Activated T-helper 1 cell treated with anti-CD3 and anti-CD28 coated beads, Interleukin-12 subunit alpha, Interleukin-12 subunit beta, Interleukin-2, Interleukin-4 antibody, amounts not matched to agents 30 ng/mL and 10 ng/mL and 1 ng/mL, durations not matched to agents 14 hours and 24 hours and 36 hours (primary cell): ENCODE data around the gene NGRN. TPM values are rescaled to one million over a fixed set of nuclear protein-coding genes. Genes with fewer than 3 reads are reported as not detected.
"Not testable (repeated sequence)": the region's sequence is repeated elsewhere in the genome, so short reads cannot be mapped to it uniquely, and the experiment has no call there.

Experiments used
- DNase-seq: peaks from one replicate; pipeline ENCODE4 v3.0.0; 2021; ENCODE audit warnings: low spot score
- H3K27ac Mint-ChIP-seq: one replicate; pipeline ENCODE4 v1.8.0; 2021; ENCODE audit warnings: mild to moderate bottlenecking, mixed read lengths
- H3K27me3 Mint-ChIP-seq: one replicate; pipeline ENCODE4 v1.8.0; 2022; ENCODE audit warnings: mild to moderate bottlenecking, moderate library complexity, mixed read lengths; ENCODE audit not compliant: insufficient read depth
- H3K36me3 Mint-ChIP-seq: one replicate; pipeline ENCODE4 v1.8.0; 2021; ENCODE audit warnings: low read depth, mixed read lengths
- H3K4me1 Mint-ChIP-seq: one replicate; pipeline ENCODE4 v1.8.0; 2021; ENCODE audit warnings: low read depth, mixed read lengths
- H3K4me3 Mint-ChIP-seq: one replicate; pipeline ENCODE4 v1.8.0; 2021; ENCODE audit warnings: mild to moderate bottlenecking, moderate library complexity, mixed read lengths
- H3K9me3 Mint-ChIP-seq: one replicate; pipeline ENCODE4 v1.8.0; 2021; ENCODE audit warnings: mixed read lengths
- intact Hi-C: fragments of 100-400 bp; cut with micrococcal nuclease; formaldehyde crosslinking; loops from one replicate; pipeline ENCODE4 v1.15.1; 2024
- total RNA-seq: library from RNA; stranded (reverse); gene quantifications from 2 replicates; pipeline ENCODE4 v1.2.3, GENCODE V29; 2022

The NGRN gene
- total RNA-seq, 1 donor from 2014 or later: 39.0 TPM

DNA sequence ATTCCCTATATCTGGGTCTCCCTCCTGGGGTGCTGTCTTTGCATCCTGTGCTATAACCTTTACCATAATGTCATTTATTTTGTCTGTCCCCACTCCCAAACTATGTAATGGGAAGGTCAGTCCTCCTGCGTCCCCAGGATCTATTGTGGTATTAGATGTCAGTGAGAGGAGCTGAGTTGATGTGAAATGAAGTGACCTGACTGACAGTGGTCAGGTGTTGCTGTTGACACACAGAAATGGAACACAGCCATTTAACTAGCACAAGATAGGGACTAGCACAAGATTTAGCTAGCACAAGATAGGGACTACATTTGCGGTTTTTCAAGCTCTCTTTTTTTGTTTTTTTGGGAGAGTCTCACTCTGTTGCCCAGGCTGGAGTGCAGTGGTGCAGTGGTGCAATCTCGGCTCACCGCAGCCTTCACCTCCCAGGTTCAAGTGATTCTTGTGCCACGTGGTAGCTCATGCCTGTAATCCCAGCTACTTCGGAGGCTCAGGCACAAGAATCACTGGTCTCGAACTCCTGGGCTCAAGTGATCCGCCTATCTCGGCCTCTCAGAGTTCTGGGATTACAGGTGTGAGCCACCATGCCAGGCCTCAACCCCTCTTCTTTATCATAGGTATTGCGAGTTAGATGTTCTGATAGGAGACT lies 5.2 kb downstream of the NGRN start:
- no peaks in the 10 kb centered on the region for H3K9me3 Mint-ChIP-seq
- H3K36me3 Mint-ChIP-seq: peaks cover 49% of the 10 kb centered on the region
- intact Hi-C loops: no loop called here
- DNase-seq: no peak
- peaks cover 50% of the 10 kb centered on the region for H3K4me1 Mint-ChIP-seq
- H3K27me3 Mint-ChIP-seq: no peaks in the 10 kb centered on the region
- no peak overlapping the region for H3K4me3 Mint-ChIP-seq
- peak overlapping the region; percentile 5 for H3K27ac Mint-ChIP-seq

DNA sequence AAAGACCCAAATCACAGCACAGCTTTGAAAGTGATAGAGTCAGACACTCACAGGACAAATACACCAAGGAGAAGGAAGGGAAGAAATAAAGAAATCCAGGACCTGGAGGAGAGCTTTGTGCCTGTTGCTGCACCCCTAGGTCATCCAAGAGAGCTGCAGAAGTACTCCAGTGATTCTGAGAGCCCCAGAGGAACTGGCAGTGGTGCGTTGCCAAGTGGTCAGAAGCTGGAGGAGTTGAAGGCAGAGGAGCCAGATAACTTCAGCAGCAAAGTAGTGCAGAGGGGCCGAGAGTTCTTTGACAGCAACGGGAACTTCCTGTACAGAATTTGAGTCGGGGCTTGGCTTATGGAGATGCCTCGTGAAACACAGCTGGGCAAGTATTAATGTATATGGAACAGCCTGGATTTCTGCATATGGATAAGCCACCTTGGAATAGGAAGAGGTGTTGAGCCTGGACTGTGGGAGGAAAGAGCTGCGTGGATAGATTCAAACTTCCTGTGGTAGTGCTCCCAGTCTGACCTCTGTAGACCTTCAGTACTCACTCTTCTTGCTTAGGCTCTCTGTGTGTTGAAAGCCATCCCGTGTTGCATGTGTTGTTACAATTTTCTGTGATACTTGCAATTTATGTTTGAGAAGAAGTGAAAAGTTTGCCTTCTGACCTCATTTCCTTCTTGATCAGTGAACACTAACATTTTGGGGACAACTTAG lies 6.1 kb downstream of the NGRN start:
- H3K36me3 Mint-ChIP-seq: peaks cover 50% of the 10 kb centered on the region
- H3K27ac Mint-ChIP-seq: peak overlapping the region; percentile 50
- DNase-seq: no peak
- H3K9me3 Mint-ChIP-seq: no peaks in the 10 kb centered on the region
- peaks cover 50% of the 10 kb centered on the region for H3K4me1 Mint-ChIP-seq
- no peak overlapping the region for H3K4me3 Mint-ChIP-seq
- intact Hi-C loops: no loop called here
- H3K27me3 Mint-ChIP-seq: no peaks in the 10 kb centered on the region

DNA sequence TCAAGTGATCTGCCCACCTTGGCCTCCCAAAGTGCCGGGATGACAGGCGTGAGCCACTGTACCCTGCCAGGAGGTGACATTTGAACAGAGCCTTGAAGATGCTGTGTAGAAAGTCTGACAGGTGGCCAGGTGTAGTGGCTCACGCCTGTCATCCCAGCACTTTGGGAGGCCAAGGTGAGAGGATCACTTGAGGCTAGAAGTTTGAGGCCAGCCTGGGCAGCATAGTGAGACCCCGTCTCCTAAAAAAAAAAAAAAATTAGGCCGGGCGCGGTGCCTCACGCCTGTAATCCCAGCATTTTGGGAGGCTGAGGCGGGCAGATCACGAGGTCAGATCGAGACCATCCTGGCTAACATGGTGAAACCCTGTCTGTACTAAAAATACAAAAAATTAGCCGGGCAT lies 13.0 kb downstream of the NGRN start:
- intact Hi-C loops, H3K36me3 Mint-ChIP-seq, H3K9me3 Mint-ChIP-seq, H3K27ac Mint-ChIP-seq, DNase-seq, H3K27me3 Mint-ChIP-seq, H3K4me1 Mint-ChIP-seq, H3K4me3 Mint-ChIP-seq: not testable (repeated sequence)

DNA sequence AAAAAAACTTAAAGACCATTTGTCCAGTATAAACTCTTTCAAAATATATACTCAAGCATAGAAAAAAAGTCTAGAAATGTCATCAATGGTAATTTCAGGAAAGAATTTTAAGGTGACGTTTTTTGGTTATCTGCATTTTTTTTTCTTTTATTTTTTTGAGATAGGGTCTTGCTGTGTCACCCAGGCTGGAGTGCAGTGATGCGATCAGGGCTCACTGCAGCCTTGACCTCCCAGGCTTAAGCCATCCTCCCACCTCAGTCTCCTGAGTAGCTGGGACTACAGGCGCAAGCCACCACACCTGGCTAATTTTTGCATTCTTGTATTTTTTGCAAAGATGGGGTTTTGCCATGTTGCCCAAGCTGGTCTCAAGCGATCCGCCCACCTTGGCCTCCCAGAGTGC lies 15.3 kb downstream of the NGRN start:
- H3K4me1 Mint-ChIP-seq, intact Hi-C loops, H3K36me3 Mint-ChIP-seq, H3K4me3 Mint-ChIP-seq, H3K27me3 Mint-ChIP-seq, H3K27ac Mint-ChIP-seq, DNase-seq, H3K9me3 Mint-ChIP-seq: not testable (repeated sequence)

DNA sequence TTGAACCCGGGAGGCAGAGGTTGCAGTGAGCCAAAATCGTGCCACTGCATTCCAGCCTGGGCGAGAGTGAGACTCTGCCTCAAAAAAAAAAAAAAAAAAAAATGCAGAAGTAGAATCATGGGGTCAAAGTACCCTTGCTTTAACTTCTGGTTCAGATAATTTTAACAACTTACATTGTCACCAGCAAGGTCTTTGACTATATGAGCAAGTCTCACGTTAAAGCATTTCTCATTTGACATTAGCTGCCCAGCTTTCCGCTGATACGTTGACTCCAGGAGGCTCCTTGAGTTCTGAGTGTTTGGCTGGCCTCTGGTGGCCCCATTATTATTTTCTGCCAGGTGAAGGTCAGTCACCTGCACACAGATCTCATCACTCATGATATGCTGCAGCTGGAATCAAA lies 16.2 kb downstream of the NGRN start:
- intact Hi-C loops, H3K27ac Mint-ChIP-seq, H3K9me3 Mint-ChIP-seq, H3K27me3 Mint-ChIP-seq, H3K4me3 Mint-ChIP-seq, DNase-seq, H3K36me3 Mint-ChIP-seq, H3K4me1 Mint-ChIP-seq: not testable (repeated sequence)

DNA sequence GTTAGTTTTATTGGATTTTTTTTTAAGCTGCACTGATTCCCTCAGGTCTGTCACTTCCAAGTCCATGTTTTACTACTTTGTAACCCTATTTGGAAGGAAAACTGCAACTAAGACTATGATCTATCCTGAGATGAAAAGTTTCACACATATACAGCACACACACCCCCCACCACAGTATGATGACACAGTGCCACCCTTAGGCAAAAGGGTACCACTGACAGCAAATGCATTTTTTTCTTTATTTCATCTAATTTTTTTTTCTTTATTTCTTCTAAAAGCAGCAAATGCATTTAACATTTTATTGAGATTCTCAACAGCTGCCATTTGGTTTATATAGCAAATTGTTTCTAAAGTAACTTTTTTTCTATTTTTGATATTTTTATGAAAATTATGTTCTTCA lies 21.2 kb downstream of the NGRN start:
- Mint-ChIP-seq H3K27ac (no peak overlapping the region), H3K4me3 (no peak overlapping the region), H3K36me3 (no peaks in the 10 kb centered on the region), H3K4me1 (no peaks in the 10 kb centered on the region), H3K27me3 (peaks cover 4% of the 10 kb centered on the region), H3K9me3 (no peaks in the 10 kb centered on the region)
- intact Hi-C loops: no loop called here
- DNase-seq: peak; percentile 9

DNA sequence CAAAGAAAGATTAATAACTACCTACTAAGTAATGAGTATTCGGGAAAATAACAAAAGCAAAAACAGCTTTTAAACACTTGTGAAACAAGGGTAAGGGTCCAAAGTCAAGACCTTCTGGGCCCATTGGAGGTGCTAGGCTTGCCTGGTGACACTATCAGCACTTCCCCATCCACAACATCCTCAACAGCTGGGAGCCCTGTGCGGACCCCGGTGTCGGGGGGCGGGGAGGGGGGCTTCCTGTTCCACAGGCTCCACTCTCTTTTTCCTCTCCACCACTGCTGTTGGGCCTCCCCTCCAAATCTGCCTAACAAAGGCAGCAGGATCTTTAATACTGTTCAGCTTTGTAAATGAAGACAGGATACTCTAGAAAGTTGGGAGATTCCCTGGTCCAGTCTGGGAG lies 21.6 kb downstream of the NGRN start:
- Mint-ChIP-seq H3K4me1 (no peaks in the 10 kb centered on the region), H3K27ac (no peak overlapping the region), H3K4me3 (no peak overlapping the region), H3K36me3 (no peaks in the 10 kb centered on the region), H3K27me3 (peaks cover 4% of the 10 kb centered on the region), H3K9me3 (no peaks in the 10 kb centered on the region)
- intact Hi-C loops: no loop called here
- DNase-seq: no peak

DNA sequence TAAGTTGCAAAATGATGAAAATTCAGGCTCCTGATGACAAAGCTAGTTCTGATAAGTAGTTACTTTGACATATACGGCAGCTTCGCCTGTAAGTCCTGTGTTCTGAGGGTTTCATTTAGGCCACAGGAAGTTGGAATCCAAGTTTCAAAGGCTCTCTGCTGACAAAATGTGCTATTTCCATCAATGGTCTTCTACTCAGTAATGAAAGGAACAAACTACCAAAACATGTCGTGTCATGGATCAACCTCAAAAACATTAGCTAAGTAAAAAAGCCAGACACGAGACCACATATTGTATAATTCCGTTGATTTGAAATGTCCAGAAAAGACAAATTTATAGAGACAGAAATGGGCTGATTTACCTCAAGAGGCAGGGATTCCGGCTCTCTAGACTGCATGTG lies 22.5 kb downstream of the NGRN start:
- Mint-ChIP-seq H3K36me3 (no peaks in the 10 kb centered on the region), H3K4me1 (no peaks in the 10 kb centered on the region), H3K4me3 (no peak overlapping the region), H3K27me3 (peaks cover 2% of the 10 kb centered on the region), H3K27ac (no peak overlapping the region), H3K9me3 (no peaks in the 10 kb centered on the region)
- DNase-seq: no peak
- intact Hi-C loops: no loop called here

DNA sequence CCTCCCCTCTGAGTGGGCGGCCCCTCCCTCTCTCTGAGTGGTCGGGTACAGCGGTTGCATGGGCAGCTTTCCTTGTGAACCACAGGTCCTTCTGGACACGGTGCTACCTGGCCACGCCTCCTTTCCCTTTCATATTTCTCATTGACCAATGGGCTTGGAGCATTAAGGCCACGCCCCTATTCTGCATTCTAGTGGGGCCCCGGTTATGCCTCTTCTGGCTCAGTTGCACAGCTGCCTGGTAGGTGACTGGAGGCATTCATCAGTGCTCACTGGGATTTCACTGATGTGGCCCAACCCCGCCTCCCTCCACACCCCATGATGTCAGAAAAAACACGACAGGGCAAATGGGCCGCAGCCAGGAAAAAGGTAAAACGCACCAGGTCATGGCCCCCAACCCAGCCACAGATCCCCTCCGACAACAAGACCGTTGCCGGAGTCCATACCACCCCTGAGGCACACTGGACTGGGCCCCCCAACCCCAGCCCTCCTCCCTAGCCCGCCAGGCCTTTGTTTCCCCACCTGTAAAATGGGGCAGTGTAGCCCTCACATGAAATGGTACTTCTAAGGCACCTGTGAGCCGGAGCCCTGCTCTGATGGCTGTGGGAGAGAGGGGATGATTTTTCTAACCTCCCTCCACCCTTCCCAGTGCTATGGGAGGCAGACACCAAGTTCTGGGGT lies 26.3 kb downstream of the NGRN start:
- no peak for DNase-seq
- Mint-ChIP-seq H3K4me1 (peaks cover 6% of the 10 kb centered on the region), H3K27ac (no peak overlapping the region), H3K9me3 (no peaks in the 10 kb centered on the region), H3K27me3 (peaks cover 19% of the 10 kb centered on the region), H3K36me3 (no peaks in the 10 kb centered on the region), H3K4me3 (no peak overlapping the region)
- intact Hi-C loops: loop anchor here (2.0 kb wide), 1 partner anchor 15 kb away; no protein-coding TSS in a partner anchor

DNA sequence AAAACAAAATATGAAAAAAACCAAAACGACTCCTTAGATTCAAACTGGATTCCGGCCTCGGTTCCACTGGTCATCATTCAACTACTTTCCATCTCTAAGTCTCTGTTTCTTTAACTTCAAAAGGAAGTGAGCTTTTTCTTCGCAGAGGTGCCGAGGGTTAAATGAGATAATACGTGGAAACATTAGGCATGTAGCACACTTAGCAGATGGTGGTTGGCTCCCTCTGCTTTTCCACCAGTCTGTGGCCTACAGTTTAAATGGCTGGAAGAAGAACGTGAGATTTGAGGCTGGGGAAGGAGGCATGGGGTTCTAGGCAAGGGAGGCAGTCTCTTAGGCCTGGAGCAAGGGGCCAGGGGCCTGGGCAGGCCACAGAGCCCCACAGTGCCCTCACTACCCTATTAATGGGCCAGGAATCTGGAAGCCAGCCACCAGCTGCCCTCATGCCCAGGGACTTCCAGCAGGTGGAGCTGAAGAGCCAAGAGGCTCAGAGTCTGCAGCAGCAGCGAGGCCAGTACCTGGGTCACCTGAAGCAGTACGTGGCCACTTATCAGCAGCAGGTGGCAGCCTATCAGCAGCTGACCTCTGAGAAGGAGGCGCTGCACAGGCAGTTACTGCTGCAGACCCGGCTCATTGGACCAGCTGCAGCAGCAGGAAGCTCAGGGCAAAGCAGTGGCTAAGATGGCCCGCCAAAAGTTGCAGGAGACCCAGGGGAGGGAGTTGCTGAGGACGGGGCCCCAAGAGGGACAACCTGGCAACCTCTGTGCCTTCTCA lies 27.8 kb downstream of the NGRN start:
- not testable (repeated sequence) for H3K4me3 Mint-ChIP-seq, H3K9me3 Mint-ChIP-seq, H3K4me1 Mint-ChIP-seq, H3K27ac Mint-ChIP-seq, H3K36me3 Mint-ChIP-seq
- H3K27me3 Mint-ChIP-seq: peaks cover 19% of the 10 kb centered on the region
- intact Hi-C loops: loop anchor here (1.0 to 2.0 kb wide), 3 partner anchors 8 to 189 kb away; no protein-coding TSS in a partner anchor
- DNase-seq: peak; percentile 58

DNA sequence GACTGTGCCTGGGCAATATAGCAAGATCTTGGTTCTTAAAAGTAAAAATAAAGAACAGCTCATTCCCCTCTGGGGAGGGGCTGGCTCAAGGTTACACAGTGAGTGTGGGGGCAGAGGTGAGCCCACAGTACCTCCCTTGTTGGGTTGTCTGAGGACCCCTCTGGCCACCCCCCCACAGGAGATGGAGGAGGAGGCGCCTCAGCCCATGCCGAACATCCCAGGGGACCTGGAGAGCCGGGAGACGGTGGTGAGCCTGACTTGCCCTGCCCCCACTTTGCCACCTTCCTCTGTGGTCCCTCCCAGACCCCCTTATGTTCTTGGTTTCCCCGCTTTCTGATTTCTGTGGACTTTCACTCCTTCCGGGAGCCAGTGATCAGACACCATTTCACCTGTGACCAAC lies 28.7 kb downstream of the NGRN start:
- intact Hi-C loops: no loop called here

DNA sequence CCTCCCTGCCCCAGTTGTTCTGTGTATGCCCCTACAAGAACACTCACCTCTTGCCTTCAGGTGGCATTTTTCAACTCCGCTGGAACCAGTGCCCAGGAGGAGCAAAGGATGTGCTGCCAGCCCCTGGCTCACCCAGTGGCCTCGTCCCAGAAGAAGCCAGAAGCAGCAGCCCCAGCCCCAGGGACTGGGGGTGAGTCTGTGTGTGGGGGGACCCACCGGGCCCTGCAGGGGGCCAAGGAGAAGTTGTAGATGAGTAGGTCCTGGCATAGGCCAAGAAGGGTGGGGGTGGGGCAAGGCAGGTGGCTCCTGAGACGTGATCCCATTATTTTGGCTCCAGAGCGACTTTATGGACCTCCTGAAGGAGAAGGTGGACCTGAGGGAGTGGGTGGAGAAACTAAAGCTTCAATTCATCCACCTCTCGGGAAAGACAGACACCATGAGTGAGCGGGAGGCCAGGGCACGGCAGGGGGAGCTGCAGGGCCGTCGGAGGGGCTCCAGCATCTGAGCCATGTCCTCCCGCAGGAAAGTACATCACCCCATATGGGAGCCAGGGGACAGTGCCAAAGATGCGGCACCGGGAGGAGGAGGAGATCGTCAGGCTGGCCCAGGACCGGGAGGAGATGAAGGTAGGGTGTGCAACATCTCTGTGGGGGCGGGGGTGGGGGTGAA lies 29.3 kb downstream of the NGRN start:
- H3K4me1 Mint-ChIP-seq: peaks cover 6% of the 10 kb centered on the region
- no peak for DNase-seq
- no peak overlapping the region for H3K27ac Mint-ChIP-seq
- H3K36me3 Mint-ChIP-seq: no peaks in the 10 kb centered on the region
- H3K9me3 Mint-ChIP-seq: no peaks in the 10 kb centered on the region
- H3K27me3 Mint-ChIP-seq: peaks cover 23% of the 10 kb centered on the region
- intact Hi-C loops: no loop called here
- no peak overlapping the region for H3K4me3 Mint-ChIP-seq

More for the DNA sequence above, 28.7 kb downstream of the NGRN start:
- Mint-ChIP-seq H3K4me1 (peaks cover 6% of the 10 kb centered on the region), H3K4me3 (no peak overlapping the region), H3K36me3 (no peaks in the 10 kb centered on the region), H3K27me3 (peaks cover 21% of the 10 kb centered on the region), H3K9me3 (no peaks in the 10 kb centered on the region), H3K27ac (no peak overlapping the region)
- DNase-seq: no peak
